Progenitor cell of endocrine pancreas (in vitro differentiated cells): ENCODE data around the gene CAPN6. TPM values are rescaled to one million over a fixed set of nuclear protein-coding genes. Genes with fewer than 3 reads are reported as not detected.

Experiments used
- DNase-seq: peaks from one replicate; pipeline ENCODE4 v3.0.0; 2021; ENCODE audit warnings: low spot score; ENCODE audit not compliant: unreplicated experiment
- H3K27ac Mint-ChIP-seq: 2 replicates; pipeline ENCODE4 v1.8.0; 2021; ENCODE audit warnings: mild to moderate bottlenecking, moderate library complexity, mixed read lengths
- H3K27me3 Mint-ChIP-seq: 2 replicates; pipeline ENCODE4 v1.8.0; 2021; ENCODE audit warnings: mixed read lengths
- H3K36me3 Mint-ChIP-seq: 2 replicates; pipeline ENCODE4 v1.8.0; 2022; ENCODE audit warnings: mixed read lengths; ENCODE audit not compliant: insufficient read depth
- H3K4me1 Mint-ChIP-seq: 2 replicates; pipeline ENCODE4 v1.8.0; 2021; ENCODE audit warnings: low read depth, mixed read lengths
- H3K4me3 Mint-ChIP-seq: 2 replicates; pipeline ENCODE4 v1.8.0; 2021; ENCODE audit warnings: low read depth, mild to moderate bottlenecking, moderate library complexity, mixed read lengths
- H3K9me3 Mint-ChIP-seq: 2 replicates; pipeline ENCODE4 v1.8.0; 2021; ENCODE audit warnings: low read depth, mixed read lengths
- CTCF ChIP-seq: fragments of 200-600 bp; sonication (generic); IDR thresholded peaks from one replicate; pipeline ENCODE4 v1.5.0; 2021; ENCODE audit warnings: antibody characterized with exemption, mild to moderate bottlenecking; ENCODE audit not compliant: unreplicated experiment
- total RNA-seq: library from RNA; stranded (reverse); gene quantifications from 2 replicates; pipeline ENCODE4 v1.2.1, GENCODE V29; 2021

CAPN6 gene
- total RNA-seq, 1 donor from 2014 or later, result 104 TPM

- H3K4me3 Mint-ChIP-seq, result no peak overlapping the region
- no peaks in the 10 kb centered on the region for H3K9me3 Mint-ChIP-seq
- H3K36me3 Mint-ChIP-seq, result no peaks in the 10 kb centered on the region
- H3K27me3 Mint-ChIP-seq, result no peaks in the 10 kb centered on the region
- DNase-seq, result no peak
- no peak for TF ChIP-seq CTCF
- H3K27ac Mint-ChIP-seq, result no peak overlapping the region
- H3K4me1 Mint-ChIP-seq, result peaks cover 20% of the 10 kb centered on the region
Observed at GRCh38 chrX:111282139-111282538, 11.9 kb upstream of the CAPN6 start.

- no peak for DNase-seq
- Mint-ChIP-seq H3K27me3 (no peaks in the 10 kb centered on the region), H3K9me3 (no peaks in the 10 kb centered on the region), H3K27ac (no peak overlapping the region), H3K36me3 (no peaks in the 10 kb centered on the region), H3K4me1 (peaks cover 31% of the 10 kb centered on the region), H3K4me3 (peak overlapping the region; percentile 83)
- TF ChIP-seq CTCF, result no peak
Observed at GRCh38 chrX:111268506-111268905, 1.8 kb downstream of the CAPN6 start.

- Mint-ChIP-seq H3K4me1 (peaks cover 38% of the 10 kb centered on the region), H3K27me3 (no peaks in the 10 kb centered on the region), H3K4me3 (no peak overlapping the region), H3K9me3 (no peaks in the 10 kb centered on the region), H3K36me3 (peaks cover 5% of the 10 kb centered on the region), H3K27ac (no peak overlapping the region)
- no peak for TF ChIP-seq CTCF
- no peak for DNase-seq
Observed at GRCh38 chrX:111265486-111265885, 4.8 kb downstream of the CAPN6 start.

- Mint-ChIP-seq H3K9me3 (no peaks in the 10 kb centered on the region), H3K36me3 (peaks cover 12% of the 10 kb centered on the region), H3K27ac (no peak overlapping the region), H3K27me3 (no peaks in the 10 kb centered on the region), H3K4me3 (no peak overlapping the region), H3K4me1 (peaks cover 30% of the 10 kb centered on the region)
- TF ChIP-seq CTCF, result no peak
- DNase-seq, result no peak
Observed at GRCh38 chrX:111264385-111264784, 5.9 kb downstream of the CAPN6 start.

- DNase-seq, result no peak
- H3K36me3 Mint-ChIP-seq, result peaks cover 14% of the 10 kb centered on the region
- H3K9me3 Mint-ChIP-seq, result no peaks in the 10 kb centered on the region
- H3K27ac Mint-ChIP-seq, result no peak overlapping the region
- H3K27me3 Mint-ChIP-seq, result no peaks in the 10 kb centered on the region
- H3K4me1 Mint-ChIP-seq, result peaks cover 27% of the 10 kb centered on the region
- no peak for TF ChIP-seq CTCF
- H3K4me3 Mint-ChIP-seq, result no peak overlapping the region
Observed at GRCh38 chrX:111262086-111262485, 8.2 kb downstream of the CAPN6 start.

GRCh38 chrX:111260451-111260850 is 9.8 kb downstream of the CAPN6 start:
- Mint-ChIP-seq H3K9me3 (no peaks in the 10 kb centered on the region), H3K4me3 (no peak overlapping the region), H3K36me3 (peaks cover 14% of the 10 kb centered on the region), H3K27me3 (no peaks in the 10 kb centered on the region), H3K27ac (no peak overlapping the region), H3K4me1 (peaks cover 24% of the 10 kb centered on the region)
- no peak for TF ChIP-seq CTCF
- no peak for DNase-seq
